22Rv1 (cell line): ENCODE measurements around the gene TRIM2.

Experiments
- H3K27ac ChIP-seq: fragments of 450-650 bp; 2 replicates; pipeline ENCODE4 v1.5.1; 2017
- ZFX ChIP-seq: fragments of 450-650 bp; IDR thresholded peaks from 2 replicates; pipeline ENCODE4 v1.6.1; 2017; ENCODE audit warnings: antibody characterized with exemption, borderline replicate concordance
- TF ChIP-seq, protein P1 (sequence below): fragments of 450-650 bp; IDR thresholded peaks from 2 replicates; pipeline ENCODE4 v1.5.1; 2017; ENCODE audit warnings: mild to moderate bottlenecking

Gene TRIM2

DNA sequence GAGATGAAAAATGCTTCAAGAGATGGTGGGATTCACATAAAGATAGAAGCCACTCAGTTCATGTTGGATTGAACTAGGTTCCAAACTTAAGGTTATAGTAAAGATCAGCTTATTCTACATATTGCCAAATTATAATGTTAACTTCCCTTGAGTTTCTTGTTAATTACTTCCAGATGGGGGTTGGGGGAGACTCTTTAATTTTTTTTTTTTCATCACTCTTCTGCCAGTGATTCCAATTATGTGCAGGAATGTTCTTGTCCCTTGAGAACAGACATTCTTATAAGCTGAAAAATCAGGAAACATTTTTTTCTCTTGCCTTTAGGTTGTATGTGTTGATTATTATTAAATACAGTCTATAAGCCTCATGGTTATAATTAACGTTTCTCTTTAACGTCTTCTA is 170.2 kb downstream of the TRIM2 start:
- no peak overlapping the region for H3K27ac ChIP-seq
- TF ChIP-seq, protein P1, sequence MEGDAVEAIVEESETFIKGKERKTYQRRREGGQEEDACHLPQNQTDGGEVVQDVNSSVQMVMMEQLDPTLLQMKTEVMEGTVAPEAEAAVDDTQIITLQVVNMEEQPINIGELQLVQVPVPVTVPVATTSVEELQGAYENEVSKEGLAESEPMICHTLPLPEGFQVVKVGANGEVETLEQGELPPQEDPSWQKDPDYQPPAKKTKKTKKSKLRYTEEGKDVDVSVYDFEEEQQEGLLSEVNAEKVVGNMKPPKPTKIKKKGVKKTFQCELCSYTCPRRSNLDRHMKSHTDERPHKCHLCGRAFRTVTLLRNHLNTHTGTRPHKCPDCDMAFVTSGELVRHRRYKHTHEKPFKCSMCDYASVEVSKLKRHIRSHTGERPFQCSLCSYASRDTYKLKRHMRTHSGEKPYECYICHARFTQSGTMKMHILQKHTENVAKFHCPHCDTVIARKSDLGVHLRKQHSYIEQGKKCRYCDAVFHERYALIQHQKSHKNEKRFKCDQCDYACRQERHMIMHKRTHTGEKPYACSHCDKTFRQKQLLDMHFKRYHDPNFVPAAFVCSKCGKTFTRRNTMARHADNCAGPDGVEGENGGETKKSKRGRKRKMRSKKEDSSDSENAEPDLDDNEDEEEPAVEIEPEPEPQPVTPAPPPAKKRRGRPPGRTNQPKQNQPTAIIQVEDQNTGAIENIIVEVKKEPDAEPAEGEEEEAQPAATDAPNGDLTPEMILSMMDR, result no peak
- no peak for TF ChIP-seq ZFX

DNA sequence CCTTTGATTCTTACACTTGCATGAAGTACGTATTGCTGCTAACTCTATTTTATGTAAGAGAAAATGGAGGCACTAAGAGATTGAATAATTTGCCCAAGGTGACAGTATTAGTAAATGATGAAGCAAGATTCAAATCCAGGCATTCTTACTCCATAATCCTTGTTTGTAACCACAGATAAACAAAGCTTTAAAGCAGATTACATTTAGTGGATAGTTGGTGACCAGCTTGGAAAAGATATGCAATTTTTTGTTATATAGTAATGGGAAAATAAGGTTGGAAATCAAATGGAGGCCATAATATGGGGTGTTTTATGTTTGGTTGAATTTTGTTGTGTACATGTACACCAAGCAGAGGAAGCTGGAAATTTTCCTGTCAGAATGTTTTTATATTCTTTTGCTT is 171.1 kb downstream of the TRIM2 start:
- H3K27ac ChIP-seq, result no peak overlapping the region
- TF ChIP-seq, protein P1, result no peak
- TF ChIP-seq ZFX, result no peak

DNA sequence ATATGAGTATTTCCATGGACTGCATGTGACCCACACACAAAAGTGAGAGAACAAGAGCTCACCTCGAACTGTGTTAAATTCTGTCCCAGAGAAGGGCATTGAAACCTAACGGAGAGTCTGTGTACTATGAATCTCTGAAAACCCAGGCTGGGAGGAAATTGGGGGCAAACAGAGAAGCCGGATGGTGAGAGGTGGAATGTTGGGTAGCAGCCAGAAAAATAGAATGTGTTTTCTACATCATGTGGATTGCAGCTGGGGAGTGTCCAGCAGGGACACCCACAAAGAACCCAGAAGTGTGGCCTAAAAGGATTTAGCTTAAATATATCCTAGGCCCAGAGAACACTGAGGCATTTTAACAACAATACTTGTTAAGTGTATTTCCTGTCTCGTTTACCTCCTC is 178.9 kb downstream of the TRIM2 start:
- TF ChIP-seq ZFX, result no peak
- TF ChIP-seq, protein P1, result no peak
- H3K27ac ChIP-seq, result no peak overlapping the region

DNA sequence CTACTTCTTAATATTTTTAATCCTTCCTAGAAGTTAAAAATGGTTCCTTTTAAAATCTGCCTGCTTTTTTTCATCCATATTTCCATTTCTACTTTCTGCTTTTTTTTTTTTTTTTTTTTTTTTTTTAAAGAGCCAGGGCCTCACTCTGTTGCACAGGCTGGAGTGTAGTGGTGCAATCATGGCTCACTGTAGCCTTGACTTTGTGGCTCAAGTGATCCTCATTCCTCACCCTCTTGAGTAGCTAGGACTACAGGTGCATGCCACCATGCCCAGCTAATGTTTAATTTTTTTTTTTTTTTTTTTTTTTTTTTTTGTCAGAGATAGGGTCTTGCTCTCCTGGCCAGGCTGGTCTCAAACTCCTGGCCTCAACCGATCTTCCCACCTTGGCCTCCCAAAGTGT is 179.9 kb downstream of the TRIM2 start:
- H3K27ac ChIP-seq, result no peak overlapping the region
- no peak for TF ChIP-seq ZFX
- TF ChIP-seq, protein P1, result no peak

DNA sequence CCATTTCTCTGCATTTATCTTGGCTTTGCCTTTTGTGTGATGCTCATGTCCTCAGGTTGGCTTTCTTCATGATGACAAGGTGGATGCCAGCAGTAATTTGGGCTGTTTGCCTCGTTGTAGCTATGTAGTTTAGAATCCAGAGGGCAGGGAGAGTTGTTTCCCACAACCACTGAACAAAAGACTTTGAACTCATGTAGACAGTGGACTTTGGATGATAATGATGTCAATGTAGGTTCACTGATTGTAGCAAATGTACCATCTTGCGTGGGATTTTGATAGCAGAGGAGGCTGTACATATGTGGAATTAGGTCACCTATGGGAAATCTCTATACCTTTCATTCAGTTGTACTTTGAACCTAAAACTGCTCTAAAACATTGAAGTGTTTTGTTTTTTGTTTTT is 181.5 kb downstream of the TRIM2 start:
- no peak overlapping the region for H3K27ac ChIP-seq
- TF ChIP-seq, protein P1, result no peak
- TF ChIP-seq ZFX, result no peak

DNA sequence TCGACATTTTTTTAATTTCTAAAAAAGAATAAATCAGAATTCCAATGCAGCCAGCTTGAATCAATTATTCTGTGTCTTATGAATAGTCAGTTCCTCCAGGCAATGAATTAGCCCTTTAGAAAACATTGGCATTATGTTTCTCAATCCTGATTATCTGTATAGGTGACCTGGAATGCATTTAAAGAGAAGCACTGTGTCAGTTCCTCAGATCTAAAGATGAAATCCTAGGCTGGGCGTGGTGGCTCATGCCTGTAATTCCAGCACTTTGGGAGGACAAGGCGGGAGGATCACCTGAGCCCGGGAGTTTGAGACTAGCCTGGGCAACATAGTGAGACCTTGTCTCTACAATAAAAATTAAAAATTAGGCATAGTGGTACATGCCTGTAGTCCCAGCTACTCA is 183.7 kb downstream of the TRIM2 start:
- no peak for TF ChIP-seq ZFX
- TF ChIP-seq, protein P1, result no peak
- H3K27ac ChIP-seq, result no peak overlapping the region
